Gastrocnemius medialis (tissue), 4 donors: ENCODE results near the gene LRFN2.

ENCODE experiments used
- POLR2A ChIP-seq, 2 donors: fragments of 450-650 bp; IDR thresholded peaks; one replicate each; pipeline ENCODE4 v1.6.1; 2017; ENCODE audit warnings: antibody characterized with exemption in 2 of 2, mild to moderate bottlenecking in 2 of 2, moderate library complexity in 2 of 2
- TF ChIP-seq, protein P1 (sequence below), 5 experiments: fragments of 450-650 bp in 3 of 5; fragments of 200-600 bp in 2 of 5; sonication (generic) in 2 of 5; IDR thresholded peaks in 4 of 5; conservative IDR thresholded peaks in 1 of 5; 1 replicate in 4 of 5; 2 replicates in 1 of 5; pipeline ENCODE4 v1.5.1; 2016 to 2019; ENCODE audit warnings: antibody characterized with exemption in 5 of 5, mild to moderate bottlenecking in 3 of 5, moderate library complexity in 3 of 5

GRCh38 chr6:40611434-40611833 is 24.3 kb upstream of the LRFN2 start:
- TF ChIP-seq, protein P1, sequence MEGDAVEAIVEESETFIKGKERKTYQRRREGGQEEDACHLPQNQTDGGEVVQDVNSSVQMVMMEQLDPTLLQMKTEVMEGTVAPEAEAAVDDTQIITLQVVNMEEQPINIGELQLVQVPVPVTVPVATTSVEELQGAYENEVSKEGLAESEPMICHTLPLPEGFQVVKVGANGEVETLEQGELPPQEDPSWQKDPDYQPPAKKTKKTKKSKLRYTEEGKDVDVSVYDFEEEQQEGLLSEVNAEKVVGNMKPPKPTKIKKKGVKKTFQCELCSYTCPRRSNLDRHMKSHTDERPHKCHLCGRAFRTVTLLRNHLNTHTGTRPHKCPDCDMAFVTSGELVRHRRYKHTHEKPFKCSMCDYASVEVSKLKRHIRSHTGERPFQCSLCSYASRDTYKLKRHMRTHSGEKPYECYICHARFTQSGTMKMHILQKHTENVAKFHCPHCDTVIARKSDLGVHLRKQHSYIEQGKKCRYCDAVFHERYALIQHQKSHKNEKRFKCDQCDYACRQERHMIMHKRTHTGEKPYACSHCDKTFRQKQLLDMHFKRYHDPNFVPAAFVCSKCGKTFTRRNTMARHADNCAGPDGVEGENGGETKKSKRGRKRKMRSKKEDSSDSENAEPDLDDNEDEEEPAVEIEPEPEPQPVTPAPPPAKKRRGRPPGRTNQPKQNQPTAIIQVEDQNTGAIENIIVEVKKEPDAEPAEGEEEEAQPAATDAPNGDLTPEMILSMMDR (IDR thresholded peaks at IDR 0.05 in 4 of 5, conservative IDR thresholded peaks at IDR 0.05 in 1 of 5), result no peak
- TF ChIP-seq POLR2A (IDR thresholded peaks at IDR 0.05), result no peak
